ENCODE data around the gene RBMS3.

- no peak for TF ChIP-seq CTCF (conservative IDR thresholded peaks at IDR 0.05 in 1 of 2, IDR thresholded peaks at IDR 0.05 in 1 of 2; ENCODE audit: low read depth in 1 of 2, low read length in 2 of 2)
- no peak for TF ChIP-seq EZH2 (IDR thresholded peaks at IDR 0.05; ENCODE audit: low read length, missing control alignments)
These were observed 159.8 kb downstream of the RBMS3 start for GRCh38 chr3:29440413-29441305.
